SK-N-MC (cell line): Measurements from ENCODE around the gene UBE2V1.
"Not testable (repeated sequence)": the region's sequence is repeated elsewhere in the genome, so short reads cannot be mapped to it uniquely, and the experiment has no call there.

Experiments
- DNase-seq: peaks from one replicate; pipeline ENCODE4 v3.0.0-alpha.2; 2011; ENCODE audit warnings: low read depth, low spot score
- H3K27ac ChIP-seq: fragments of 200-600 bp; sonication (generic); 2 replicates; pipeline ENCODE4 v1.5.1; 2016; ENCODE audit warnings: mixed run types
- H3K36me3 ChIP-seq: fragments of 200-600 bp; sonication (generic); 2 replicates; pipeline ENCODE4 v1.6.1; 2017; ENCODE audit warnings: antibody characterized with exemption, low read length, mixed read lengths; ENCODE audit not compliant: insufficient read depth
- H3K4me3 ChIP-seq: fragments of 200-600 bp; sonication (generic); 2 replicates; pipeline ENCODE4 v1.5.1; 2016
- H3K9ac ChIP-seq: fragments of 200-600 bp; sonication (generic); 2 replicates; pipeline ENCODE4 v1.8.0; 2017; ENCODE audit warnings: mixed run types, mixed read lengths; ENCODE audit not compliant: insufficient read length
- H3K9me3 ChIP-seq: fragments of 200-600 bp; sonication (generic); 2 replicates; pipeline ENCODE4 v1.6.1; 2017; ENCODE audit warnings: low read depth, mild to moderate bottlenecking, antibody characterized with exemption, low read length, moderate library complexity, mixed read lengths
- EZH2 ChIP-seq: fragments of 200-600 bp; sonication (generic); IDR thresholded peaks from one replicate; pipeline ENCODE4 v1.6.1; 2017; ENCODE audit warnings: antibody characterized with exemption
- FOXP2 ChIP-seq: optimal IDR thresholded peaks from 2 replicates; pipeline ENCODE3; 2011; ENCODE audit warnings: mild to moderate bottlenecking, moderate library complexity; ENCODE audit not compliant: insufficient read depth; ENCODE audit errors: extremely low read length, control extremely low read depth
- POLR2AphosphoS5 ChIP-seq: IDR thresholded peaks from 2 replicates; pipeline ENCODE4 v1.6.1; 2012; ENCODE audit warnings: mild to moderate bottlenecking, low read depth, low read length, borderline replicate concordance

The UBE2V1 gene

DNA sequence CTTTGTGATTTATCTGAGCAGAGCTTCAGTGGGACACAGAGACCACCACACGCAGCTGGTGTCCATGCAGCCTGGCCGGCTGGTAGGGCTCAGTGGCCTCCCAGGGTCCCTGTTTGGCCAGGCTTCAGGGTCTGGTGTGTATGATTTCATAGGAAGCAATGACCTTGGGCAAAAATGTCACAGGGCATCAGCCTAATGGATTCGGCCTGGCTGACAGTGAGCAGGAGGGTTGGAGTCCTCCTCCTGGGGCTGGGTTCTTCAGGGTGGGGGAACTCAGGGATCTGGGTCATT lies 47.7 kb downstream of the UBE2V1 start:
- no peaks in the 10 kb centered on the region for H3K9me3 ChIP-seq
- no peak overlapping the region for H3K4me3 ChIP-seq
- H3K36me3 ChIP-seq = no peaks in the 10 kb centered on the region
- TF ChIP-seq FOXP2 = no peak
- H3K27ac ChIP-seq = no peak overlapping the region
- no peak overlapping the region for H3K9ac ChIP-seq
- no peak for DNase-seq

DNA sequence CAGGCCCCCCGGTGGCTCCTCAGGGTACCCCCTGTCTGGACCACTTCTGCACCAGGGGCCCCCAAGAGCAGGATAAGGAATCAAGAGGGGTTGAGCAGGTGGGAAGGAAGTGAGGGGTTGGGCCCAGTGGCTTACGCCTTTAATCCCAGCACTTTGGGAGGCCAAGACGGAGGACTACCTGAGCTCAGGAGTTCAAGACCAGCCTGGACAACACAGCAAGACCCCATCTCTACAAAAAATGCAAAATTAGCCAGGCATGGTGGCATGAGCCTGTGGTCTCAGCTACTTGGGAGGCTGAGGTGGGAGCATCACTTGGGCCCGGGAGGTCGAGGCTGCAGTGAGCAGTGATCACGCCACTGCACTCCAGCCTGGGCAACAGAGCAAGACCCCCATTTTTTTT lies 49.2 kb downstream of the UBE2V1 start:
- H3K9ac ChIP-seq, H3K9me3 ChIP-seq, DNase-seq, H3K4me3 ChIP-seq, H3K36me3 ChIP-seq, H3K27ac ChIP-seq: not testable (repeated sequence)

DNA sequence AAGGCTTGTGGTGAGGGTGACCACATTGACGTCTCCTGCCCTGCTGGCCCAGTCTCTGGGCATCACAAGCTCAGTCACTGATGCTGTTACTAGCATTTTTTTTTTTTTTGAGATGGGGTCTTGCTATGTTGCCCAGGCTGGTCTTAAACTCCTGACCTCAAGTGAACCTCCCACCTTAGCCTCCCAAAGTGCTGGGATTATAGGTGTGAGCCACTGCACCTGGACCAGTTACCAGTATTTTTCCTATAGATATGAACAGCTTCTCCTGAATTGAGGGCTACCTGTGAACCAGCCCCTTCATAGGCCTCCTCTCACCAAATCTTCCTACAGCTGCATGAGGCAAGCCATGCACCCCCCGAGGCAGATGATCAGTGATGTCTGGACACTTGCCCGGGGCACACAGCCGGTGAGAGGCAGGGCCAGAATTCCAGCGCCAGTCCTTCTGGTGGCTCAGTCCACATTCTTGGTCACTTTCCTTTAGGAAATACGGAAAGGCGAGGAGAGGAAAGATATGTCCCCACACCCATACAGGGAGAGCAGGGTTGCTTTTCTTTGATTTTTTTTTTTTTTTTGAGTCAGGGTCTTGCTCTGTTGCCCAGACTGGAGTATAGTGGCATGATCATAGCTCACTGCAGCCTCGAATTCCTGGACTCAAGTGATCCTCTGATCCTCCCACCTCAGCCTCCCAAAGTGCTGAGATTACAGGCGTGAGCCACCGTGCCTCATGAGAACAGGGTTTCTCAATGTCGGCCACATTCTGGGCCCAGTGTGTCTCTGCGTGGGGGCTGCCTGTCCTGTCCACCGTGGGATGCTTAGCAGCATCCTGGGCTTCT lies 50.7 kb downstream of the UBE2V1 start:
- Histone ChIP-seq H3K9ac (no peak overlapping the region), H3K36me3 (no peaks in the 10 kb centered on the region), H3K4me3 (no peak overlapping the region), H3K27ac (no peak overlapping the region), H3K9me3 (no peaks in the 10 kb centered on the region)
- no peak for TF ChIP-seq POLR2AphosphoS5
- TF ChIP-seq EZH2 = no peak
- no peak for TF ChIP-seq FOXP2
- DNase-seq = no peak

DNA sequence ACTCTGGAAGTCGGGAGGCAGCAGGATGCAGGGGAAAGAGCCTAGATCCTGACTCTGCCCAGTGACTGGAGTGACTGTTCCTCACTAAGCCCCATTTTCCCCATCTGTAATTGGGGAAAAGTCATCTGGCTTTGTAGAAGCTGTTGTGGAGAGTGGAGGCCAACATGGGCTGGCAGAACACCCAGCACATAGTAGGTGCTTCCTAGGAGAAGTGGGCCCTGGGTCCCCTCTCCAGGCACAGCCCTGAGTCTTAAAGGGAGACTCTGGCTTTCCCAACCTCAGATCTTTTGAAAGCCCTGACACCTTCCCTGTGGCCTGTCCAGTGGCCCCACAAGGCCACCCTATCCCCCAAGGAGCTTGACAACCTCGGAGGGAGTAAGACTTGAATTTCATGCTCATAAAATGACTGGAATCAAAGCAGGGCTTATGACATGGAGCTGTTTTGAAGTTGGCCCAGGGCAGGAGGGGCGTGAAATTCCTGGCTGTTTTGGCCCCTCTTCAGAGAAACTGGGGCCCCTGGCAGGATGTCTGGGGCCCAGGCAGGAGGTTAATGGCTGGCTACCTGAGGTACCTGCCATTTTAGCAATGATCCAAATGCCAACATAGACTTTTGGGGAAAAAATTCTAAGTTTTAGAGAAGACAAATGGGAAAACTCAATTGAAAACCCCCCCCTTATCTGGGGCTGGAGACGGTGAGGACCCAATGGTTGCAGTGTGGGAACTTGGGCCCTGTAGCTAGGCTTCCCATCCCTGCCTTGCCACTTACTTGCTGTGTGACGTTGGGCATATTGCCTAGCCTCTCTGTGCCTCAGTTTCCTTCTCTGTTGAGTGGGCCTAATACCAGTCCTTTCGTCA lies 51.6 kb downstream of the UBE2V1 start:
- Histone ChIP-seq H3K9ac (no peak overlapping the region), H3K27ac (no peak overlapping the region), H3K9me3 (no peaks in the 10 kb centered on the region), H3K4me3 (no peak overlapping the region), H3K36me3 (no peaks in the 10 kb centered on the region)
- TF ChIP-seq POLR2AphosphoS5 = no peak
- TF ChIP-seq FOXP2 = no peak
- no peak for TF ChIP-seq EZH2
- no peak for DNase-seq

DNA sequence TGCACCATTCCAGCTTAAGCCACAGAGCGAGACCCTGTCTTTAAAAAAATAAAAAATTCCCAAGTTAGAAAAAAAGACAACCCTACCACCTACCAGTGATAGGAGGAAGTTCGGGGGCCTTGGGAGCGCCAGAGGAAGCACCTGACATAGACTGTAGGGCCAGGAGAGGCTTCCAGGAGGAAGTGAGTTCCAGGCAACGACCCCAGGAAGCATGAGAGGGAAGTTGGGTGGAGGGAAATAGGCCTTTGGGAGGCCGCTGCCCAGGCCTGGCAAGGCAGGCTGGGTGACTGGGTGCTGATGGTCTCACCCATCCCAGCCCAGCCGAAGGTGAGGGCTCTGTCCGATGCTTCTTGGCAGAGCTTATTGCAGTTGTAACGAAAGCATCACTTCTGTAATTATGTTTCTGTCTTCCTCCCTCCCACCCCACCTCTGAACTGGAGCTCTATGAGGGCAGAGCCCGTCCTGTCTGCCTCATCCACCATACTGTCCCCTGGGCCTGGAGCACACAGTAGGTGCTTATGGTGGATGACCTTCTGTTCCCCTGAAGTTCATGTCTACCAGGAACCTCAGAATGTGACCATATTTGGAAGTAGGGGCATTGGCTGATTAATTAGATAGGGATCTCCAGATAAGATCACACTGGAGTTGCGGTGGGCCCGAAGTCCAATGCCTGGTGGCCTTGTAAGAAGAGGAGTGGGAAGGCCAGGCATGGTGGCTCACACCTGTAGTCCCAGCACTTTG lies 54.1 kb downstream of the UBE2V1 start:
- no peak overlapping the region for H3K27ac ChIP-seq
- TF ChIP-seq POLR2AphosphoS5 (no peak), FOXP2 (no peak), EZH2 (no peak)
- no peaks in the 10 kb centered on the region for H3K36me3 ChIP-seq
- H3K9me3 ChIP-seq = no peaks in the 10 kb centered on the region
- H3K4me3 ChIP-seq = no peak overlapping the region
- H3K9ac ChIP-seq = no peak overlapping the region
- no peak for DNase-seq

DNA sequence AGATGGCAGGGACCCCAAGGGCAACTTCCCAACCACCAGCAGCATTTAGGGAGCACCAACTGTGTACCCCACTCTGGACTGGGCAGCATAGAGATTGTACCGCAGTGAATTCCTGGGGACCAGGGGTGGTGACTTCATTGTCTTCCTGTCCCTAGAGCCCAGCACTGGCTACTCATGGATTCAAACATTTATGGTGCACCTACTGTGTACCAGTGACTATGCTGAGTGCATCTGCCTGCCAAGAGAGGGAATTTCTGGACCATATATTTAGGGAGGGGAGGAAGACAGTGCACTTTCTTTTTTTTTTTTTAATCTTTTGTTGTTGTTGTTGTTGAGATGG lies 55.3 kb downstream of the UBE2V1 start:
- Histone ChIP-seq H3K9ac (no peak overlapping the region), H3K9me3 (no peaks in the 10 kb centered on the region), H3K27ac (no peak overlapping the region), H3K4me3 (no peak overlapping the region), H3K36me3 (no peaks in the 10 kb centered on the region)
- DNase-seq = no peak
- TF ChIP-seq POLR2AphosphoS5 = no peak
- TF ChIP-seq EZH2 = no peak
- no peak for TF ChIP-seq FOXP2

DNA sequence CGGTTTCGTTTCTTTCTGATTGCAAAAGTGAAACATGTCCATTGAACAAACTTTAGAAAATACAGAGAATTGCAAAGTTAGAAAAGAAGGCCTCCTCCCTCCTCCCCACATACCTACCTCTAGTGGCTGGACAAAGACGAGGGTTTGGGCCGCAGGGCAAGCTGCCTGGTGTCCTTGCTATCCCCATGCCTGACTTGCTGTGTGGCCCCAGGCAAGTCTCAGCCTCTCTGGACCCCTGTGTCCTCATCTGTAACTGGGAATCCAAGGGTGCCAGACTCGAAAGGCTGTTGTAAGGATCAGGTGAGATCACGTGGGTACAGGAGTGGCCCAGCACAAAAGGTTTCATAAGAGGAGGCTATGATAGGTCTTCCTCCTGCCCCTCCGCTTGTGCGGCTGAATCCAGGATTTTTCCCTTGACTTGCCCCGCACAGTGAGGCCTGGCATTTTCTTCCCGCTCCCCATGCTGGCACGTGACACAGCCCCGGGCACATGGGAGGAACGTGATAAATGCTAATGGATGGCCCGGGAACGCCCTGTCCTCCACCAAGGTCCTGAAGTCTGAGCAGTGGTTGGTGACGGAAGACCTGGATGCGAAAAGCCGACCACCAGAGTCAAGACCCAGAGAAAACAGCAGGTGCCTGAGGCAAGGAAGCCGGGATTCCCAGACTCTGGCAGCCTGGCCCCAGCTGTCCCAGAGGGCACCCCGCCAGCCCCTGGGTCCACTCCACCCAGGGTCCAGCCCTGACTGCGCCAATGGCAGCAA lies 55.8 kb downstream of the UBE2V1 start:
- no peaks in the 10 kb centered on the region for H3K9me3 ChIP-seq
- no peak overlapping the region for H3K27ac ChIP-seq
- no peak overlapping the region for H3K4me3 ChIP-seq
- no peak for DNase-seq
- no peak for TF ChIP-seq POLR2AphosphoS5
- H3K9ac ChIP-seq = no peak overlapping the region
- no peaks in the 10 kb centered on the region for H3K36me3 ChIP-seq

DNA sequence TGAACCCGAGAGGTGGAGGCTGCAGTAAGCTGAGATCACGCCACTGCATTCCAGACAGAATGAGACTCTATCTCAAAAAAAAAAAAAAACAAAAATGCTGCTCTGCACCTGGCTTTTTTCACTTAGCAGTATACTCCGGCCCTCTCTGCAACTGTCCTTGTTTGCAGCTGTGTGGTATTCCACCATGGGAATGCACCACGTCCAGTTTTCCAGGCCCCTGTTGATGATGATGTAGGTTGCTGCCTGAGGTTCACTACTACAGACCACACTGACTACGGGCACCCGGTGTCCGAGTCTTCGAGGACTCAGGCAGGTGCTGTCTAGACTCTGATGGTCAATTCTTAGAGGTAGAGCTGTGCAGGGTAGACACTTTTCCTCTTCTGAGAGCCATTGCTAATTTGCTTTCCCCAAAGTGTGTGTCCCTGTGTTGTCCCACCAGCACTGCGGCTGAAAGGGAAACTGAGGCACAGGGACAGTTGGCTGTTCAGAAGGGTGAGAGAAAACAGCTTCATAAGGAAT lies 56.5 kb downstream of the UBE2V1 start:
- Histone ChIP-seq H3K36me3 (no peaks in the 10 kb centered on the region), H3K9ac (no peak overlapping the region), H3K9me3 (no peaks in the 10 kb centered on the region), H3K27ac (no peak overlapping the region), H3K4me3 (no peak overlapping the region)
- DNase-seq = no peak
- TF ChIP-seq EZH2 (no peak), POLR2AphosphoS5 (no peak), FOXP2 (no peak)
